Stomach smooth muscle (tissue), 2 donors: ENCODE results near the gene ARMS2.
A peak's percentile ranks its signal among the peaks of the same experiment; 100 is the strongest.

Source experiments
- H3K27ac ChIP-seq: one replicate; pipeline ENCODE4 v1.7.0; 2013; ENCODE audit warnings: mild to moderate bottlenecking, low read length, inconsistent platforms
- H3K27me3 ChIP-seq, 2 donors: one replicate each; pipeline ENCODE4 v1.7.0; 2013; ENCODE audit warnings: low read length in 2 of 2; ENCODE audit not compliant: insufficient read depth in 2 of 2, control insufficient read depth in 1 of 2
- H3K36me3 ChIP-seq, 2 donors: one replicate each; pipeline ENCODE4 v1.7.0; 2013; ENCODE audit warnings: low read length in 2 of 2; ENCODE audit not compliant: control insufficient read depth in 2 of 2, insufficient read depth in 2 of 2
- H3K4me1 ChIP-seq: one replicate; pipeline ENCODE4 v1.7.0; 2013; ENCODE audit warnings: low read length; ENCODE audit not compliant: control insufficient read depth, insufficient read depth
- H3K4me3 ChIP-seq, 2 donors: one replicate each; pipeline ENCODE4 v1.7.0; 2013; ENCODE audit warnings: low read length in 2 of 2
- H3K9ac ChIP-seq, 2 donors: one replicate each; pipeline ENCODE4 v1.7.0; 2013; ENCODE audit warnings: low read length in 2 of 2, mild to moderate bottlenecking in 1 of 2
- H3K9me3 ChIP-seq, 2 donors: one replicate each; pipeline ENCODE4 v1.7.0; 2013; ENCODE audit warnings: low read length in 2 of 2; ENCODE audit not compliant: control insufficient read depth in 2 of 2
- donor health status: healthy.
- donor health status: Pancreatic carcinoma.

Gene ARMS2

DNA sequence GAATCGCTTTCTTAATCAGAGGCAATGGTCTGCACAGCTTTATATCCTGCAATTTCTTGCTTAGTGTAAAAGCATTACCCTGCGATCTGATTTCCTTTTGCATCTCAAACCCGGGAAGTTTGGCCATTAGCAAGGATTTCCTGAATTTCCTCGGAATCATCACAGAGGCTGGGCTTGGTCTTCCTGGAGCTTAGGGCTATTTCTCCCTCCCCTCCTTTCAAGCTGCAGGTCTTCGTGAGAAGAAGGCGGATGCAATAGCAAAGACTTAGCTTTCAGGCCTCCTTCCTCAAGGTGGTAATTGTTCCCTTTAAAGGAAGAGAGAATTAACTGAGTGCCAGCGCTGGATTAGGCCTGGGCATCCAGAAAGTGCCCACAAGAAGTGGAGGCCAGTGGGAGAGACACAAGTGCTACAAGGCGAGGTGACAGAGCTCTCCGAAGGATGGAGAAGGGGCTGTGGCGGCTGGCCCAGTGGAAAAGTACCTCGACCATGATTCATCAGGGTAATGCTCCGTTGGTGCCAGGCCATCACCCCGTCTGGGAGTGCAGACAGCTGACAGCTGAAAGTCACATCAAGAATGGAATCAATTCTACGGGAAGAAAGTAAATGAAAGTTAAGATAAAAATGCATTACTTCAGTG is 4.0 kb upstream of the ARMS2 start:
- no peaks in the 10 kb centered on the region for H3K27me3 ChIP-seq
- no peaks in the 10 kb centered on the region for H3K36me3 ChIP-seq
- H3K9me3 ChIP-seq: no peaks in the 10 kb centered on the region
- no peak overlapping the region for H3K4me3 ChIP-seq
- H3K27ac ChIP-seq: no peak overlapping the region
- no peak overlapping the region for H3K9ac ChIP-seq
- peaks cover 12% of the 10 kb centered on the region for H3K4me1 ChIP-seq

DNA sequence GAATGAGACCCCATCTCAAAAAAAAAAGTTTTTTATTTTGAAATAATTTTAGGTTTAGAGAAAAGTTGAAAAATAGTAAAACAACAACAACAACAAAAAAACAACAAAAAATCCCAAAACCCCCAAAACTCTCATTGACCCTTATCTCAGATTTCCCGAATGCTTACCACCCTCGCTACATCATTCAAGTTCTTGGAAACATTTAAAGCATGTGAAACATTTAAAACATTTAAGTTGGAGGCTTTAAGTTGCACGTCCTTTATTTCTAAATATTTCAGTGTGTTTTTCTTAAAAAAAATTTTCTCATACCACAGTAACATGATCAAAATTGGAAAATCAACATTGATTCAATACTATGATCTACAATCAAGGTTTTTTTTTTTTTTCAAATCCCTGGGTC is 382 bp upstream of the ARMS2 start:
- no peaks in the 10 kb centered on the region for H3K36me3 ChIP-seq
- no peaks in the 10 kb centered on the region for H3K9me3 ChIP-seq
- H3K4me3 ChIP-seq: no peak overlapping the region
- no peak overlapping the region for H3K9ac ChIP-seq
- peaks cover 2% of the 10 kb centered on the region for H3K4me1 ChIP-seq
- no peaks in the 10 kb centered on the region for H3K27me3 ChIP-seq
- no peak overlapping the region for H3K27ac ChIP-seq

DNA sequence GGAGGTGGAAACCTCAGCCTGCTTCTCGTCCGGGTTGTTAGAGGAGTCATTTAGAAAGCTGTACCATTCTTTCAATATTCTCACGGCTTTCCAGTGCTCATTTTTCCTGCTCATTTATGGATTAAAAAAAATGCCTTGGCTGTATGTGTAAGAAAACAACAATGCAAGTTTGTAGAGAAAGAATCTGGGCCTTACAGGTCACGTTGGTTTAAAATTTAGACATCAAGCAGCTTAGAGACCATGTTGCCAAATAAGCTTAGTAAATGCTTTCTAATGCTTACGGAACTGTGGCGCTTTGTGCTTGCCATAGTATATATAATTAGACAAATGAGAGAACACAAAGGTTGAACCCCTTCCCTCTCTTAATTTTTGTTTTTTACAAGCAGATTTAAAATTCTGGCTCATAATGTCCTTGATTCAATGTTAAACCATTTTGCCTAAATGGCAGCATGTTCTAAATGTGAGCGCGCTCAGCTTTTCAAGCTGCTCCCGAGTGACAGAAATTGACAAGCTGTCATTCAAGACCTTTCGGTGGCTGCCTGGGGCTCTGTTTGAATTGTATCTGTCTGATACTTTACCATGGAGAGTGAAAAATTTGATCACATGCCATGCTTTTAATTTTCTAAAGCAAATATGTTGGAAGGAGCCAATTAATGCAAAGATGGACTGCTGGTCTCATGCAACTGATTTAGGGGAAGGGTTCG is 1.1 kb downstream of the ARMS2 start:
- Histone ChIP-seq H3K9ac (no peak overlapping the region), H3K27me3 (no peaks in the 10 kb centered on the region), H3K36me3 (no peaks in the 10 kb centered on the region), H3K4me3 (no peak overlapping the region), H3K4me1 (peaks cover 10% of the 10 kb centered on the region), H3K27ac (no peak overlapping the region), H3K9me3 (no peaks in the 10 kb centered on the region)

- Histone ChIP-seq H3K9me3 (no peaks in the 10 kb centered on the region), H3K27me3 (no peaks in the 10 kb centered on the region), H3K4me1 (peaks cover 13% of the 10 kb centered on the region), H3K4me3 (no peak overlapping the region), H3K27ac (no peak overlapping the region), H3K9ac (no peak overlapping the region), H3K36me3 (no peaks in the 10 kb centered on the region)
These were observed 3.5 kb downstream of the ARMS2 start for GRCh38 chr10:122457934-122458333.

DNA sequence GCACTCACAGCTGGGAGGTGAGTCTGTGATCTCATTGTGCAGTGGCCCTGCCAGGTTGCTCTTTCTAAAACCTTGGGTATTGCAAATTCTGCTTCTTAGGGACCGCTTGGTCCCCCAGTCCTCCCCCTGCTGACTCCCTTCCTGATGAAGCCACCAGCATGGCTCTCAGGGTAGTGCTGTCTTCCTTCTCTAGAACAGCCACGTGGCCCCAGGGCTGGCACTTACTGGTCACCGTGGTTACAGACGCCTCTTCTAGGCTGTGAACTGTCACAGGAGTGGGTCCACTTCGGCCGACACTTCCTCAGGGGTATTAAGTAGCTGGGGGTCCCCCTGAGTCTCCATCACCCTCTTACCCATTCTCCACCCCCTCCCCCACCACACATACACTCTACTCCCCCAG is 4.2 kb downstream of the ARMS2 start:
- Histone ChIP-seq H3K4me3 (no peak overlapping the region), H3K27ac (no peak overlapping the region)

DNA sequence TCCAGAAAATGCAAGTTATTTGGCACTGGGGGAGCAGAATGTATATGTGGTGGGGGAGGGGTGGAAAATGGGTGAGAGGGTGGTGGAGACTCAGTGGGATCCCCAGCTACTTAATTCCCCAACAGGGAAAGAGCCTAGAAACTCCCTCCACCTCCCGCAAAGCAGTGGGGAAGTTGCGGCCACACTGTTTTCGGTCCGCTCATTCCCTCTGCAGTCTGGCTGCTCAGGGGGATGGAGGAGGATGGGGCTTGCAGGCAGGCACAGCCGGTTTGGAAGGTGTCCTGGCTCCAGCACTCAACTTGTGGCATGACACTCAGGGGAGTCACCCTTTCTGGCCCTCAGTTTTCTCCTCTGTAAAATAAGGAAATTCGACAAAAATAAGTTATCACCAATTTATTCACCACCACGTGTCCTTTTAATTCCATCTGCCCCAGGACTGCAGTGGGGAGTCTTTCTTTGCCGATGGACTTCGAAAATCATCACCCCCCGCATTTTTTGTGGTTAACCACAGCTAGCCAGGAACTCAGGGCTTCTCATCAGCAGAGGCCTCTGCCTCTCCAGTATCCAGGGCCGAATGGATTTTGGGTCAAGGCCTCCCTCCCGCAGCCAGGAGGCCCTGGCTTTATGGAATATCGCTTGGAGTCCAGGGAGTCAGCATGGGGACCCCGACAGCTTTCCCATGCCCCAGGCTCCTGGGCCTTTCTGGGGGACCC is 5.3 kb downstream of the ARMS2 start:
- Histone ChIP-seq H3K9me3 (no peaks in the 10 kb centered on the region), H3K27me3 (no peaks in the 10 kb centered on the region), H3K4me1 (peaks cover 24% of the 10 kb centered on the region), H3K4me3 (no peak overlapping the region), H3K27ac (no peak overlapping the region), H3K36me3 (no peaks in the 10 kb centered on the region), H3K9ac (no peak overlapping the region)

More for the DNA sequence above, 4.2 kb downstream of the ARMS2 start:
- Histone ChIP-seq H3K36me3 (no peaks in the 10 kb centered on the region), H3K4me1 (peaks cover 19% of the 10 kb centered on the region), H3K9ac (no peak overlapping the region), H3K27me3 (no peaks in the 10 kb centered on the region), H3K9me3 (no peaks in the 10 kb centered on the region)

DNA sequence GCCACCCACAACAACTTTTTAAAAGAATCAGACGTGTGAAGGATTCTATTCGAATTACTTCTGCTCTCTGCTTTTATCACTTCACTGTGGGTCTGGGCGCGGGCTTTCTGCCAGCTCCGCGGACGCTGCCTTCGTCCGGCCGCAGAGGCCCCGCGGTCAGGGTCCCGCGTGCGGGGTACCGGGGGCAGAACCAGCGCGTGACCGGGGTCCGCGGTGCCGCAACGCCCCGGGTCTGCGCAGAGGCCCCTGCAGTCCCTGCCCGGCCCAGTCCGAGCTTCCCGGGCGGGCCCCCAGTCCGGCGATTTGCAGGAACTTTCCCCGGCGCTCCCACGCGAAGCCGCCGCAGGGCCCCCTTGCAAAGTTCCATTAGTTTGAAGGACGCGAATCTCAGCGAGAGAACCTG is 6.4 kb downstream of the ARMS2 start:
- peak overlapping the region; percentile 68 to 91 for H3K4me3 ChIP-seq
- no peaks in the 10 kb centered on the region for H3K27me3 ChIP-seq
- no peaks in the 10 kb centered on the region for H3K9me3 ChIP-seq
- H3K36me3 ChIP-seq: no peaks in the 10 kb centered on the region
- H3K27ac ChIP-seq: peak overlapping the region; percentile 67
- H3K9ac ChIP-seq: peak overlapping the region; percentile 69 to 70
- H3K4me1 ChIP-seq: peaks cover 24% of the 10 kb centered on the region

- Histone ChIP-seq H3K36me3 (no peaks in the 10 kb centered on the region), H3K4me1 (peaks cover 24% of the 10 kb centered on the region), H3K27me3 (no peaks in the 10 kb centered on the region), H3K9me3 (no peaks in the 10 kb centered on the region), H3K27ac (peak within 1 kb of the TSS; percentile 88), H3K4me3 (peak within 1 kb of the TSS; percentile 77 to 91), H3K9ac (peak within 1 kb of the TSS; percentile 79 to 80)
These were observed 6.9 kb downstream of the ARMS2 start, which contains the start of gene HTRA1 for GRCh38 chr10:122461367-122461728. HTRA1 (plus strand) TSS chr10:122461553; CDS start chr10:122461653, 100 bp downstream.

DNA sequence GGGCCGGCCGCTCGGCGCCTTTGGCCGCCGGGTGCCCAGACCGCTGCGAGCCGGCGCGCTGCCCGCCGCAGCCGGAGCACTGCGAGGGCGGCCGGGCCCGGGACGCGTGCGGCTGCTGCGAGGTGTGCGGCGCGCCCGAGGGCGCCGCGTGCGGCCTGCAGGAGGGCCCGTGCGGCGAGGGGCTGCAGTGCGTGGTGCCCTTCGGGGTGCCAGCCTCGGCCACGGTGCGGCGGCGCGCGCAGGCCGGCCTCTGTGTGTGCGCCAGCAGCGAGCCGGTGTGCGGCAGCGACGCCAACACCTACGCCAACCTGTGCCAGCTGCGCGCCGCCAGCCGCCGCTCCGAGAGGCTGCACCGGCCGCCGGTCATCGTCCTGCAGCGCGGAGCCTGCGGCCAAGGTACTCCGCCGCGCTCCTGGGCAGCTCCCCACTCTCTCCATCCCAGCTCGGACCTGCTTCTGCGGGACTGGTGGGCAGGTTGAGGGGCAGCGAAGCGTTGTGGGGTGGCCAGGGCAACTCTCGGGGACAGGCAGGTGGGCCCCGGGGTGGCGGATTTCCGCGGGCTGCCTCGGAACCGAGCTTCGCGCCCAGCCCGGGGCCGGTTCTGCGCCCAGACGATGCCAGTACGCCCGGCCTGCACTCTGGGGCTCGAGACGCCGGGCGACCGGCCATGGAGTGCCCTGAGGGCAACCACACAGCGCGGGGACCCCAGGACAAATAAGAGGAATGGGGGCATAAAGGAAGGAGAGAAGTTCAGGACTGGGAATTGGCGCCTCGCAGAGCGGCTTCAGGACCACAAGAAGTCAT is 7.5 kb downstream of the ARMS2 start:
- no peaks in the 10 kb centered on the region for H3K9me3 ChIP-seq
- H3K4me3 ChIP-seq: peak overlapping the region; percentile 77 to 91
- H3K27me3 ChIP-seq: no peaks in the 10 kb centered on the region
- H3K4me1 ChIP-seq: peaks cover 24% of the 10 kb centered on the region
- no peaks in the 10 kb centered on the region for H3K36me3 ChIP-seq
- peak overlapping the region; percentile 88 for H3K27ac ChIP-seq
- peak overlapping the region; percentile 79 to 80 for H3K9ac ChIP-seq
